ENCODE data around the gene BAAT. TPM values are rescaled to one million over a fixed set of nuclear protein-coding genes. Genes with fewer than 3 reads are reported as not detected.

The BAAT gene
- total RNA-seq, 1 donor: under 0.01 TPM

- no peaks in the 10 kb centered on the region for H3K4me1 ChIP-seq (ENCODE audit: insufficient read depth, low read length)
- DNase-seq (ENCODE audit: insufficient read length, low spot score, missing footprints): peak; percentile 41
- H3K27ac ChIP-seq (ENCODE audit: low read depth, low read length): no peak overlapping the region
Observed at GRCh38 chr9:101369286-101369685, 15.5 kb downstream of the BAAT start.

GRCh38 chr9:101367323-101367722 is 17.5 kb downstream of the BAAT start:
- DNase-seq (ENCODE audit: insufficient read length, low spot score, missing footprints): no peak
- no peaks in the 10 kb centered on the region for H3K36me3 ChIP-seq (ENCODE audit: insufficient read depth, low read length)
- H3K79me2 ChIP-seq (ENCODE audit: insufficient read depth, low read length): no peaks in the 10 kb centered on the region
- no peaks in the 10 kb centered on the region for H3K27me3 ChIP-seq (ENCODE audit: insufficient read depth, low read length)
- no peaks in the 10 kb centered on the region for H3K9me3 ChIP-seq (ENCODE audit: low read depth, low read length)
- H3K4me2 ChIP-seq (ENCODE audit: insufficient read depth, low read length): no peak overlapping the region
- no peaks in the 10 kb centered on the region for H3K4me1 ChIP-seq (ENCODE audit: insufficient read depth, low read length)
- H2AFZ ChIP-seq (ENCODE audit: low read length): no peak overlapping the region
- no peak overlapping the region for H3K4me3 ChIP-seq (ENCODE audit: insufficient read depth, low read length)
- no peak overlapping the region for H3K27ac ChIP-seq (ENCODE audit: low read depth, low read length)
- H4K20me1 ChIP-seq (ENCODE audit: insufficient read depth, low read length): no peaks in the 10 kb centered on the region
- TF ChIP-seq CTCF (IDR thresholded peaks at IDR 0.05; ENCODE audit: extremely low read depth, low read depth, low read length): no peak

More at GRCh38 chr9:101369286-101369685, 15.5 kb downstream of the BAAT start:
- no peaks in the 10 kb centered on the region for H3K36me3 ChIP-seq (ENCODE audit: insufficient read depth, low read length)
- no peaks in the 10 kb centered on the region for H4K20me1 ChIP-seq (ENCODE audit: insufficient read depth, low read length)
- H3K79me2 ChIP-seq (ENCODE audit: insufficient read depth, low read length): no peaks in the 10 kb centered on the region
- H2AFZ ChIP-seq (ENCODE audit: low read length): no peak overlapping the region
- H3K4me2 ChIP-seq (ENCODE audit: insufficient read depth, low read length): no peak overlapping the region
- H3K4me3 ChIP-seq (ENCODE audit: insufficient read depth, low read length): no peak overlapping the region
- H3K27me3 ChIP-seq (ENCODE audit: insufficient read depth, low read length): no peaks in the 10 kb centered on the region
- no peak for TF ChIP-seq CTCF (IDR thresholded peaks at IDR 0.05; ENCODE audit: extremely low read depth, low read depth, low read length)
- H3K9me3 ChIP-seq (ENCODE audit: low read depth, low read length): no peaks in the 10 kb centered on the region

- Histone ChIP-seq H3K9me3 (ENCODE audit: low read depth, low read length) (no peaks in the 10 kb centered on the region), H4K20me1 (ENCODE audit: insufficient read depth, low read length) (no peaks in the 10 kb centered on the region), H2AFZ (ENCODE audit: low read length) (no peak overlapping the region), H3K27me3 (ENCODE audit: insufficient read depth, low read length) (no peaks in the 10 kb centered on the region), H3K36me3 (ENCODE audit: insufficient read depth, low read length) (no peaks in the 10 kb centered on the region), H3K4me2 (ENCODE audit: insufficient read depth, low read length) (no peak overlapping the region), H3K79me2 (ENCODE audit: insufficient read depth, low read length) (no peaks in the 10 kb centered on the region), H3K4me1 (ENCODE audit: insufficient read depth, low read length) (no peaks in the 10 kb centered on the region), H3K4me3 (ENCODE audit: insufficient read depth, low read length) (no peak overlapping the region), H3K27ac (ENCODE audit: low read depth, low read length) (no peak overlapping the region)
- DNase-seq (ENCODE audit: insufficient read length, low spot score, missing footprints): peak; percentile 25
- TF ChIP-seq CTCF (IDR thresholded peaks at IDR 0.05; ENCODE audit: extremely low read depth, low read depth, low read length): no peak
Observed at GRCh38 chr9:101366038-101366756, 18.6 kb downstream of the BAAT start.

- no peaks in the 10 kb centered on the region for H3K9me3 ChIP-seq (ENCODE audit: low read depth, low read length)
- no peaks in the 10 kb centered on the region for H4K20me1 ChIP-seq (ENCODE audit: insufficient read depth, low read length)
- no peak for DNase-seq (ENCODE audit: insufficient read length, low spot score, missing footprints)
- no peak overlapping the region for H2AFZ ChIP-seq (ENCODE audit: low read length)
- H3K27ac ChIP-seq (ENCODE audit: low read depth, low read length): no peak overlapping the region
- no peak overlapping the region for H3K4me2 ChIP-seq (ENCODE audit: insufficient read depth, low read length)
- H3K4me3 ChIP-seq (ENCODE audit: insufficient read depth, low read length): no peak overlapping the region
- no peaks in the 10 kb centered on the region for H3K36me3 ChIP-seq (ENCODE audit: insufficient read depth, low read length)
- TF ChIP-seq CTCF (IDR thresholded peaks at IDR 0.05; ENCODE audit: extremely low read depth, low read depth, low read length): no peak
- H3K27me3 ChIP-seq (ENCODE audit: insufficient read depth, low read length): no peaks in the 10 kb centered on the region
- no peaks in the 10 kb centered on the region for H3K4me1 ChIP-seq (ENCODE audit: insufficient read depth, low read length)
- no peaks in the 10 kb centered on the region for H3K79me2 ChIP-seq (ENCODE audit: insufficient read depth, low read length)
Observed at GRCh38 chr9:101365181-101365580, 19.6 kb downstream of the BAAT start.
